Sigmoid colon (tissue), 4 donors: ENCODE results near the gene EIF2B4.

ENCODE experiments used
- POLR2AphosphoS5 ChIP-seq, 4 donors: sonication (generic); formaldehyde crosslinking; IDR thresholded peaks; one replicate each; pipeline ENCODE4 v1.6.1; 2017; ENCODE audit warnings: antibody characterized with exemption in 4 of 4
- TF ChIP-seq, protein P1 (sequence below), 4 experiments: fragments of 450-650 bp in 3 of 4; fragments of 200-600 bp in 1 of 4; IDR thresholded peaks; one replicate each; pipeline ENCODE4 v1.5.1; 2016 to 2019; ENCODE audit warnings: antibody characterized with exemption in 4 of 4, mild to moderate bottlenecking in 3 of 4, moderate library complexity in 2 of 4

DNA sequence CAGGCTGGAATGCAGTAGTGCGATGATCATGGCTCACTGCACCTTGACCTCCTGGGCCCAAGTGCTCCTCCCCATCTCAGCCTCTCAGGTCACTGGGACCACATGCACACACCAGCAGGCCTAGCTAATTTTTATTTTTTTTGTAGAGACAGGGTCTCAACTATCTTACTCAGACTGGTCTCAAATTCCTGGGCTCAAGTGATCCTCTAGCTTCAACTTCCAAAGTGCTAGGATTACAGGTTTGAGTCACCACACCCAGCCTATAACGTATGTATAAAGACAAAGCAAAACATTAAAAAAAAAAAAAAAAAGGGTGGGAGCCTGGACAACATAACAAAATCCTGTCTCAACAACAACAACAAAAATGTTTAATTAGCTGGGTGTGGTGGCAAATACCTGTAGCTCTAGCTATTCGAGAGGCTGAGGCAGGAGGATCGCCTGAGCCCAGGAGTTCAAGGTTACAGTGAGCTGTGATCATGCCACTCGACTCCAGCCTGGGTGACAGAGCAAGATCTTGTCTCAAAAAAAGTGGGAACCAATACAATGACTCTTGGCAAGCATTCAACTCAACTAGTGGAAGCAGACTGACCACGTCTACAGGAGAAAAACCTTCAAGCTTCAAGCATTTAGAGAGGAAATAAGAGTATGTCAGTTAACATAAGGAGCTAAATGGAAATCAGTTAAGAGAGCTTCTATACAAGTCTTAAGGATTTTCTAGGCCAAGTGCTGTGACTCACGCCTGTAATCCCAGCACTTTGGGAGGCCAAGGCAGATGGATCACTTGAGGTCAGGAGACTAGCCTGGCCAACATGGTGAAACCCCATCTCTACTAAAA, 16.2 kb downstream of the EIF2B4 start:
- TF ChIP-seq, protein P1, sequence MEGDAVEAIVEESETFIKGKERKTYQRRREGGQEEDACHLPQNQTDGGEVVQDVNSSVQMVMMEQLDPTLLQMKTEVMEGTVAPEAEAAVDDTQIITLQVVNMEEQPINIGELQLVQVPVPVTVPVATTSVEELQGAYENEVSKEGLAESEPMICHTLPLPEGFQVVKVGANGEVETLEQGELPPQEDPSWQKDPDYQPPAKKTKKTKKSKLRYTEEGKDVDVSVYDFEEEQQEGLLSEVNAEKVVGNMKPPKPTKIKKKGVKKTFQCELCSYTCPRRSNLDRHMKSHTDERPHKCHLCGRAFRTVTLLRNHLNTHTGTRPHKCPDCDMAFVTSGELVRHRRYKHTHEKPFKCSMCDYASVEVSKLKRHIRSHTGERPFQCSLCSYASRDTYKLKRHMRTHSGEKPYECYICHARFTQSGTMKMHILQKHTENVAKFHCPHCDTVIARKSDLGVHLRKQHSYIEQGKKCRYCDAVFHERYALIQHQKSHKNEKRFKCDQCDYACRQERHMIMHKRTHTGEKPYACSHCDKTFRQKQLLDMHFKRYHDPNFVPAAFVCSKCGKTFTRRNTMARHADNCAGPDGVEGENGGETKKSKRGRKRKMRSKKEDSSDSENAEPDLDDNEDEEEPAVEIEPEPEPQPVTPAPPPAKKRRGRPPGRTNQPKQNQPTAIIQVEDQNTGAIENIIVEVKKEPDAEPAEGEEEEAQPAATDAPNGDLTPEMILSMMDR (IDR thresholded peaks at IDR 0.05) = no peak
- no peak for TF ChIP-seq POLR2AphosphoS5 (IDR thresholded peaks at IDR 0.05)
